T-helper 17 cell (primary cell): ENCODE measurements around the gene SIDT2. TPM values are rescaled to one million over a fixed set of nuclear protein-coding genes. Genes with fewer than 3 reads are reported as not detected.

ENCODE experiments used
- ATAC-seq: fragments of 150-1000 bp; cut with Tn5 transposase; 2 replicates; pipeline ENCODE4 v1.10.0; 2021; ENCODE audit warnings: mild to moderate bottlenecking, moderate library complexity
- DNase-seq, 3 donors: peaks; one replicate each; pipeline versions ENCODE4 v3.0.0 to v3.0.0-alpha.2; 2020 to 2021
- H3K9me3 ChIP-seq: one replicate; pipeline ENCODE4 v1.7.0; 2013; ENCODE audit warnings: low read length, mild to moderate bottlenecking; ENCODE audit not compliant: control insufficient read depth, poor library complexity, severe bottlenecking
- H3K27ac Mint-ChIP-seq: one replicate; pipeline ENCODE4 v1.8.0; 2022; ENCODE audit warnings: mild to moderate bottlenecking, moderate library complexity, mixed read lengths
- H3K27me3 Mint-ChIP-seq: one replicate; pipeline ENCODE4 v1.8.0; 2022; ENCODE audit warnings: mixed read lengths
- H3K36me3 Mint-ChIP-seq: one replicate; pipeline ENCODE4 v1.8.0; 2022; ENCODE audit warnings: low read depth, mixed read lengths
- H3K4me1 Mint-ChIP-seq: one replicate; pipeline ENCODE4 v1.8.0; 2022; ENCODE audit warnings: mild to moderate bottlenecking, mixed read lengths
- H3K4me3 Mint-ChIP-seq: one replicate; pipeline ENCODE4 v1.8.0; 2022; ENCODE audit warnings: mild to moderate bottlenecking, moderate library complexity, mixed read lengths
- total RNA-seq, 4 donors: library from RNA in 2 of 4; stranded (reverse) in 2 of 4; gene quantifications; one replicate each; pipeline ENCODE4 v1.2.3 and lab custom pipeline; 2022 to 2026

Gene SIDT2
- total RNA-seq, 2 donors from 2014 or later = 106 to 118 TPM

DNA sequence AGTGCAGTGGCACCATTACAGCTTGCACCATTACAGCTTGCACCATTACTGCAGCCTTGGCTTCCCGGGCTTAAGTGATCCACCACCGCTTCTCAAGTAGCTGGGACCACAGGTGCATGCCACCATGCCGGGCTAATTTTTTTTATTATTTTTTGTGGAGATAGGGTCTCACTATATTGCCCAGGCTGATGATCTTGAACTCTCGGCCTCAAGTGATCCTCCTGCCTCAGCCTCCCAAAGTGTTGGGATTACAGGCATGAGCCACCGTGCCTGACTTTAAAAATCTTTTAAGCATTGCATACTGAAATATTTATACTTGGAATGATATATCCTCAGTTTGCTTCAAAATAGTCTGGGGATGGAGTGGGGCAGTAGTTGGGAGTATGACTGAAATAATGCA lies 24.1 kb upstream of the SIDT2 start:
- H3K9me3 ChIP-seq = no peaks in the 10 kb centered on the region
- Mint-ChIP-seq H3K4me3 (no peak overlapping the region), H3K27me3 (no peaks in the 10 kb centered on the region), H3K36me3 (no peaks in the 10 kb centered on the region), H3K27ac (peak overlapping the region; percentile 41), H3K4me1 (peaks cover 20% of the 10 kb centered on the region)
- DNase-seq (no peak), ATAC-seq (no peak)

- Mint-ChIP-seq H3K27me3 (no peaks in the 10 kb centered on the region), H3K4me1 (peaks cover 13% of the 10 kb centered on the region), H3K4me3 (no peak overlapping the region), H3K27ac (no peak overlapping the region), H3K36me3 (no peaks in the 10 kb centered on the region)
- ATAC-seq (no peak), DNase-seq (no peak)
- H3K9me3 ChIP-seq = no peaks in the 10 kb centered on the region
These were observed 21.0 kb upstream of the SIDT2 start for GRCh38 chr11:117157507-117157906.

DNA sequence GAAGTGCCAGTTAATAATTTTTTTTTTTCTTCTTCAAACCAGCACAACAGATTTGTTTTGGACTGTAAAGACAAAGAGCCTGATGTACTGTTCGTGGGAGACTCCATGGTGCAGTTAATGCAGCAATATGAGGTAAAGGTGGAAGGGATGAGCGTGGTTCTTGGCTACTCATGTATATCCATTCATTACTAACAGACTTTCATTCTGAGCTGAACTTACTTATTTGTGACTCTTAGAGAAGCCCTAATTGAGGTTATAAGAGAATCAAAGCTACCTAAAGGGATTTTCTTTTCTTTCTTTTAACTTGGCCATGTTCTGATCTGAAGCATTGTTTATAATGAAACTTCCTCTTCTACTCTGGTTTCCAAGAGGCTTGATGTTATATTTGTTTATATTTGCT lies 18.7 kb upstream of the SIDT2 start:
- no peaks in the 10 kb centered on the region for H3K9me3 ChIP-seq
- no peak overlapping the region for H3K4me3 Mint-ChIP-seq
- H3K27me3 Mint-ChIP-seq = no peaks in the 10 kb centered on the region
- no peaks in the 10 kb centered on the region for H3K36me3 Mint-ChIP-seq
- DNase-seq = no peak
- H3K4me1 Mint-ChIP-seq = peaks cover 13% of the 10 kb centered on the region
- H3K27ac Mint-ChIP-seq = no peak overlapping the region
- ATAC-seq = no peak

- Mint-ChIP-seq H3K36me3 (peaks cover 3% of the 10 kb centered on the region), H3K27me3 (no peaks in the 10 kb centered on the region), H3K4me1 (peaks cover 14% of the 10 kb centered on the region), H3K27ac (no peak overlapping the region), H3K4me3 (no peak overlapping the region)
- DNase-seq = no peak
- H3K9me3 ChIP-seq = no peaks in the 10 kb centered on the region
- ATAC-seq = no peak
These were observed 17.7 kb upstream of the SIDT2 start for GRCh38 chr11:117160826-117161225.

- no peak for ATAC-seq
- H3K27ac Mint-ChIP-seq = no peak overlapping the region
- H3K27me3 Mint-ChIP-seq = no peaks in the 10 kb centered on the region
- no peaks in the 10 kb centered on the region for H3K9me3 ChIP-seq
- DNase-seq = no peak
- H3K4me3 Mint-ChIP-seq = no peak overlapping the region
- H3K4me1 Mint-ChIP-seq = peaks cover 7% of the 10 kb centered on the region
- H3K36me3 Mint-ChIP-seq = peaks cover 6% of the 10 kb centered on the region
These were observed 12.1 kb upstream of the SIDT2 start for GRCh38 chr11:117166491-117166890.

DNA sequence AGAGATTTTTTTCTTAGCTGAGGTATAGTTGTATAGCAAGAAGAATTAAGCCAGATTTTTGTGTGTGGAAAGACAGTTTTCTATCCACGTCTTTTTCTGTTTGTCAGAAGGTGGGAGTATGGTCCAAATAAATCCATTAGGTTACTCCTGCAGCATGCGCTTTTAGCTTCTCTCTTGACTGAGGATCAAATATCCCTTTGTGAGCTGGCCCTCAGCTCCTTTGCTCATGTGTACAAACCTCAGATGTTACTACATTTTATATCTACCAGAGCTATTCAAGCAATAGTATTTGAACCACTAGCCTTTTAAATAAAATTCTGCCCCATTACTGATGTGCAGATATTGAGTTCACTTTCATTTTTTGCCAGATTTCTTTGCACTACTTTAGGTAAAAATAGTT lies 8.8 kb upstream of the SIDT2 start:
- ATAC-seq (no peak), DNase-seq (no peak)
- peak overlapping the region; percentile 9 for H3K27ac Mint-ChIP-seq
- peaks cover 7% of the 10 kb centered on the region for H3K4me1 Mint-ChIP-seq
- H3K27me3 Mint-ChIP-seq = no peaks in the 10 kb centered on the region
- H3K9me3 ChIP-seq = no peaks in the 10 kb centered on the region
- peaks cover 6% of the 10 kb centered on the region for H3K36me3 Mint-ChIP-seq
- H3K4me3 Mint-ChIP-seq = no peak overlapping the region

DNA sequence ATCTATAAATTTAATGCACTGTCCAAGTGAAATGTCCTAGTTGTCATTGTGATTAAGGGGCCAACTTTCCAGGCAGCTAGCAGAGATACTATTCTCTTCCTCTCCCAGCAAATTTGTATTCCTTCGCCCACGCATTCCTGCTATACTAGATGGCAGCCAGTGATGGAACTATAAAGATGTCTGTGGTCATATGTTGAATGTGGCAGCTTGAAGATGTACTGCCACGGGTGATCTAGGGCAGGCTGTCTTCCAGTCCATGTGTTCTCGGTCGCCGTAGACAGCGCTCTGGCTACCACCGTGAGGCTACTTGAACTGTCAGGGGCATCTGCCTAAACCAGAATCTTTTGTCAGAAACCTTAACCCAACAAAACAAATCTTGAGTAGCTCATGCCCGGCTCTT lies 8.3 kb upstream of the SIDT2 start:
- ATAC-seq = no peak
- H3K9me3 ChIP-seq = no peaks in the 10 kb centered on the region
- H3K27me3 Mint-ChIP-seq = no peaks in the 10 kb centered on the region
- H3K36me3 Mint-ChIP-seq = peaks cover 6% of the 10 kb centered on the region
- peak overlapping the region; percentile 9 for H3K27ac Mint-ChIP-seq
- H3K4me1 Mint-ChIP-seq = peaks cover 7% of the 10 kb centered on the region
- DNase-seq = no peak
- H3K4me3 Mint-ChIP-seq = no peak overlapping the region

- peaks cover 2% of the 10 kb centered on the region for H3K36me3 Mint-ChIP-seq
- no peaks in the 10 kb centered on the region for H3K9me3 ChIP-seq
- DNase-seq = no peak
- ATAC-seq = no peak
- no peaks in the 10 kb centered on the region for H3K27me3 Mint-ChIP-seq
- no peak overlapping the region for H3K4me3 Mint-ChIP-seq
- peaks cover 3% of the 10 kb centered on the region for H3K4me1 Mint-ChIP-seq
- H3K27ac Mint-ChIP-seq = no peak overlapping the region
These were observed 7.5 kb upstream of the SIDT2 start for GRCh38 chr11:117171007-117171403.

DNA sequence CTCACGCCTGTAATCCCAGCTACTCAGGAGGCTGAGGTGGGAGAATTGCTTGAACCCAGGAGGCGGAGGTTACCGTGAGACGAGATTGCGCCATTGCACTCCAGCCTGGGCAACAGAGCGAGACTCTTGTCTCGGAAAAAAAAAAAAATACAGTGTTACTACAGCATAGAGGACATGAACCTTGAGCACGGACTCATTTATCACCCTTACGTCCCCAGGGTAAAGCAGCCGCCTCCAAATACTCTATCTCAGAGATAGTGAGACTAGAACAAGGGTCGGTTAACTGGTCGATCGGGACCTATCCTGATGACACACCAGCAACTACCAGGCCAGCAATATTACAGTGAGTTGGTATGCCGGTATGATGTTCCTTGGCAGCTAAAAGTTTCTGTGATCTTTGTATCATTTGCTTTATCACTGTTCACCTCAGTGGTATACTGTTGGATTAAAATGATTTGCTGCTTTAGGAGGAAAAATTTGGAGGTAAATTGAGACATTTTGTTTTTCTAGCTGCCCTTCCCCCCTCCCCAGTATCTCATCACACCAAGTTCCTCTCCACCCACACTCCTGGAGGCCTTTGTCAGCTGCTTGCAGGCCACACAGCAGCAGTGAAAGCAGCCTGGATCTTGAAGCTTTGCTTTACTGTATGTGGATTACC lies 7.0 kb upstream of the SIDT2 start:
- no peak for DNase-seq
- no peak for ATAC-seq

DNA sequence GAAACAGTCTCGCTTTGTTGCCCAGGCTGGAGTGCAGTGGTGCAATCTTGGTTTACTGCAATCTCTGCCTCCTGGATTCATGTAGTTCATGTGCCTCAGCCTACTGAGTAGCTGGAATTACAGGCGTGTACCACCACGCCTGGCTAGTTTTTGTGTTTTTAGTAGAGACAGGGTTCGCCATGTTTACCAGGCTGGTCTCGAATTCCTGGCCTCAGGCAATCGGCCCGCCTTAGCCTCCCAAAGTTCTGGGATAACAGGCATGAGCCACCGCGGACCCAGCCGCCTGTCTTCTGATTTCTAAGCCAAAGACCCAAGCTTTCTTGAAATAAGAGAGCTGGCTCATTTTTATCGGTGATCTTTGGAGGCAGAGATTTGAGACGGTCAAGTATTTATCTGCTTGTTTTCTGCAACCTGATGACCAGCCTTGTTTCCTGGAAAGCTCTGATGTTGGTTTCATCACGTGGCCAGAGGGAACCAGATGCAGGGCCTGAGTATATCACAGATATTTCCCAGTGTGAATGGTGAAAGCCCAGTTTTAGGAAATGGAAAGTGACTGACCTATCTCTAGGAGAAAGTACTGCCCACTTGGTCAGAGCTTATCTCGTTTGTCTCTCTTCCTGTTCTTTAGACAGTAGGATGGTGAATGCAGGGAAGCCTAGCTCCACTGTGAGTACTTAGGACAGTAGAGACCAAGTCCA lies 5.7 kb upstream of the SIDT2 start:
- H3K4me1 Mint-ChIP-seq = peaks cover 3% of the 10 kb centered on the region
- peak overlapping the region; percentile 32 for H3K27ac Mint-ChIP-seq
- no peak overlapping the region for H3K4me3 Mint-ChIP-seq

More for the DNA sequence above, 7.0 kb upstream of the SIDT2 start:
- H3K9me3 ChIP-seq = no peaks in the 10 kb centered on the region
- peaks cover 2% of the 10 kb centered on the region for H3K36me3 Mint-ChIP-seq
- no peaks in the 10 kb centered on the region for H3K27me3 Mint-ChIP-seq
- H3K27ac Mint-ChIP-seq = no peak overlapping the region
- H3K4me1 Mint-ChIP-seq = peaks cover 3% of the 10 kb centered on the region
- H3K4me3 Mint-ChIP-seq = no peak overlapping the region

DNA sequence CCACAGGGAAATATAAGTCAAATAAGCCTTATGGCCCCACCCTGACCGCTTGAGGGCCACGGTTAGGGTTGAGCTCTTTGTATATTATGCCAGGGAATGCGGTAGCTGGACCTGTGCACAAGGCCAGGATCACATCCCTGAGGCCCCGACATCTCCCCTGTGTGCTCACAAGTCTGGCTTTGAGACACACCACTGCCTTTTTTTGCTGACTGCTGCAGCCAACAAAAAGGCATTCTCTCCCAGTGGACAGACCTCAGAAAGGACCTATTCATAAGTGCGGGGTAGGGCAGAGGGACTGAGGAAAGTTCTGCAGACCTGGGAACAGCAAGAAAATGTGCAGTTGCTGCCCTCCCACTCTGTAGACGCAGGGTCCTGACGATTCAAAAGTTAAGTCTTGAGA lies 3.4 kb upstream of the SIDT2 start:
- Mint-ChIP-seq H3K27me3 (no peaks in the 10 kb centered on the region), H3K4me1 (peaks cover 13% of the 10 kb centered on the region), H3K36me3 (no peaks in the 10 kb centered on the region), H3K4me3 (no peak overlapping the region), H3K27ac (peak overlapping the region; percentile 62)
- DNase-seq (no peak), ATAC-seq (no peak)
- no peaks in the 10 kb centered on the region for H3K9me3 ChIP-seq

More for the DNA sequence above, 5.7 kb upstream of the SIDT2 start:
- no peaks in the 10 kb centered on the region for H3K9me3 ChIP-seq
- no peak for ATAC-seq
- DNase-seq = no peak
- Mint-ChIP-seq H3K27me3 (no peaks in the 10 kb centered on the region), H3K36me3 (no peaks in the 10 kb centered on the region)

- no peak for DNase-seq
- Mint-ChIP-seq H3K36me3 (no peaks in the 10 kb centered on the region), H3K27ac (no peak overlapping the region), H3K27me3 (no peaks in the 10 kb centered on the region), H3K4me1 (peaks cover 16% of the 10 kb centered on the region), H3K4me3 (no peak overlapping the region)
- no peak for ATAC-seq
- no peaks in the 10 kb centered on the region for H3K9me3 ChIP-seq
These were observed 2.8 kb upstream of the SIDT2 start for GRCh38 chr11:117175781-117176180.

- no peaks in the 10 kb centered on the region for H3K27me3 Mint-ChIP-seq
- peaks cover 20% of the 10 kb centered on the region for H3K4me1 Mint-ChIP-seq
- DNase-seq (no peak), ATAC-seq (no peak)
- no peak overlapping the region for H3K4me3 Mint-ChIP-seq
- no peaks in the 10 kb centered on the region for H3K36me3 Mint-ChIP-seq
- H3K27ac Mint-ChIP-seq = no peak overlapping the region
- H3K9me3 ChIP-seq = no peaks in the 10 kb centered on the region
These were observed 2.4 kb upstream of the SIDT2 start for GRCh38 chr11:117176186-117176585.
